Measurements from ENCODE around the gene REXO2. TPM values are rescaled to one million over a fixed set of nuclear protein-coding genes. Genes with fewer than 3 reads are reported as not detected.

The REXO2 gene
- 58.6 TPM for total RNA-seq

GRCh38 chr11:114439229-114440120, at the start of gene REXO2:
Gene REXO2, plus strand, starts transcription at chr11:114439467. Its CDS starts 62 bp downstream, at chr11:114439529.

GRCh38 chr11:114400216-114400914, 38.9 kb upstream of the REXO2 start, which contains the start of the genes C11orf71 and RBM7:
Gene C11orf71, minus strand, starts transcription at chr11:114400511. Its CDS starts 180 bp downstream, at chr11:114400331.
Gene RBM7, plus strand, starts transcription at chr11:114400666. Its CDS starts 6 bp downstream, at chr11:114400672.

Other genes starting within 250 kb of the REXO2 start
- gene NNMT, start 143.1 kb upstream of the REXO2 start, total RNA-seq = 0.92 TPM
- 14.1 TPM for gene C11orf71, start 39.0 kb upstream of the REXO2 start, total RNA-seq
- gene RBM7, start 38.8 kb upstream of the REXO2 start, total RNA-seq = 27.5 TPM
- not detected for gene NXPE1, start 120.4 kb downstream of the REXO2 start, total RNA-seq
- gene NXPE4, start 156.3 kb downstream of the REXO2 start, total RNA-seq = not detected
- 1.4 TPM for gene NXPE2, start 239.1 kb downstream of the REXO2 start, total RNA-seq